K562 (cell line): ENCODE data around the gene NECAB2. TPM values are rescaled to one million over a fixed set of nuclear protein-coding genes. Genes with fewer than 3 reads are reported as not detected.
A peak's percentile ranks its signal among the peaks of the same experiment; 100 is the strongest.

ENCODE experiments used
- HNRNPLL ChIP-seq: fragments of 200-400 bp; formaldehyde crosslinking; IDR thresholded peaks from 2 replicates; pipeline ENCODE4 v1.6.1; 2017; ENCODE audit warnings: low read length, low read depth, mild to moderate bottlenecking; ENCODE audit not compliant: poor library complexity, severe bottlenecking
- ILF3 ChIP-seq: fragments of 450-650 bp; IDR thresholded peaks from 2 replicates; pipeline ENCODE4 v1.6.1; 2018; ENCODE audit warnings: antibody characterized with exemption, mild to moderate bottlenecking, moderate library complexity, borderline replicate concordance
- MEIS2 ChIP-seq: fragments of 450-650 bp; IDR thresholded peaks from 2 replicates; pipeline ENCODE4 v1.6.1; 2014; ENCODE audit warnings: mild to moderate bottlenecking; ENCODE audit not compliant: partially characterized antibody
- POLR2H ChIP-seq: IDR thresholded peaks from 2 replicates; pipeline ENCODE4 v1.6.1; 2016; ENCODE audit warnings: missing genetic modification characterization, low read depth, mild to moderate bottlenecking, control low read depth, missing compliant biosample characterization, moderate library complexity
- SMARCE1 ChIP-seq: fragments of 450-650 bp; IDR thresholded peaks from 2 replicates; pipeline ENCODE4 v1.7.1; 2016; ENCODE audit warnings: mild to moderate bottlenecking
- TOE1 ChIP-seq, 2 experiments: fragments of 450-650 bp in 1 of 2; sonication (generic) in 1 of 2; formaldehyde crosslinking in 1 of 2; IDR thresholded peaks; 2 replicates each; pipeline versions ENCODE4 v1.7.1 to v1.8.0; 2016 to 2022; ENCODE audit warnings: borderline replicate concordance in 2 of 2, mild to moderate bottlenecking in 2 of 2, antibody characterized with exemption in 1 of 2, inconsistent platforms in 1 of 2, low read depth in 1 of 2, missing genetic modification reagents in 1 of 2, moderate library complexity in 1 of 2
- ZC3H4 ChIP-seq: sonication (generic); formaldehyde crosslinking; IDR thresholded peaks from 2 replicates; pipeline ENCODE4 v1.9.0; 2021; ENCODE audit warnings: missing genetic modification reagents, borderline replicate concordance
- ZNF274 ChIP-seq: IDR thresholded peaks from 2 replicates; pipeline ENCODE4 v1.6.1; 2011; ENCODE audit warnings: low read depth, mild to moderate bottlenecking, low read length, moderate library complexity, borderline replicate concordance
- ZNF408 ChIP-seq: fragments of 250-450 bp; sonication (Bioruptor Pico); IDR thresholded peaks from 2 replicates; pipeline ENCODE4 v1.4.0; 2020; ENCODE audit warnings: low read depth, mild to moderate bottlenecking, moderate library complexity
- ZNF830 ChIP-seq: fragments of 250-450 bp; sonication (Bioruptor Pico); IDR thresholded peaks from 2 replicates; pipeline ENCODE4 v1.5.0; 2021; ENCODE audit warnings: mild to moderate bottlenecking
- polyA plus RNA-seq, 8 experiments: library from polyadenylated mRNA; depleted of rRNA in 4 of 8; stranded (reverse) in 5 of 8; unstranded in 3 of 8; fragments of >200 nt; fragmentation: Nextera tagmentation in 2 of 8; fragmentation: Illumina TruSeq in 1 of 8; extraction: Ambion mirVana in 2 of 8; extraction: Trizol in 1 of 8; gene quantifications; 2 replicates each; pipeline versions ENCODE4 v1.2.1 to v1.2.3, GENCODE V29; 2011 to 2014; ENCODE audit warnings: inconsistent platforms in 1 of 8, missing spikeins in 1 of 8
- total RNA-seq, 7 experiments: library from RNA; depleted of rRNA in 6 of 7; stranded (reverse); fragments of >200 nt in 6 of 7; fragmentation: Illumina TruSeq in 2 of 7; extraction: Trizol in 2 of 7; gene quantifications; 2 replicates each; pipeline versions ENCODE4 v1.2.1 to v1.2.3, GENCODE V29; 2011 to 2021; ENCODE audit warnings: low replicate concordance in 1 of 7
- TF ChIP-seq, protein P1 (sequence below): fragments of 250-450 bp; sonication (Bioruptor Pico); IDR thresholded peaks from 2 replicates; pipeline ENCODE4 v1.9.0; 2021; ENCODE audit warnings: mild to moderate bottlenecking, inconsistent platforms
- TF ChIP-seq, protein P2 (sequence below), 2 experiments: fragments of 450-650 bp; conservative IDR thresholded peaks; 2 replicates each; pipeline ENCODE4 v1.6.1; 2017; ENCODE audit warnings: mild to moderate bottlenecking in 2 of 2, moderate library complexity in 2 of 2
- TF ChIP-seq, protein P3 (sequence below): fragments of 250-450 bp; sonication (Bioruptor Pico); IDR thresholded peaks from 2 replicates; pipeline ENCODE4 v1.4.0; 2020; ENCODE audit warnings: borderline replicate concordance
- TF ChIP-seq, protein P4 (sequence below): sonication (generic); formaldehyde crosslinking; IDR thresholded peaks from 2 replicates; pipeline ENCODE4 v1.5.0; 2020; ENCODE audit warnings: missing genetic modification reagents
- TF ChIP-seq, protein P5 (sequence below): fragments of 250-450 bp; sonication (Bioruptor Pico); IDR thresholded peaks from 2 replicates; pipeline ENCODE4 v1.4.0; 2020; ENCODE audit warnings: mild to moderate bottlenecking, moderate library complexity

Gene NECAB2
- total and polyA plus RNA-seq, 9 of the 15 experiments (the other 6 are each of a cell fraction or from before 2014, with no cell fraction given), result 0.03 to 0.28 TPM; not detected in 7

DNA sequence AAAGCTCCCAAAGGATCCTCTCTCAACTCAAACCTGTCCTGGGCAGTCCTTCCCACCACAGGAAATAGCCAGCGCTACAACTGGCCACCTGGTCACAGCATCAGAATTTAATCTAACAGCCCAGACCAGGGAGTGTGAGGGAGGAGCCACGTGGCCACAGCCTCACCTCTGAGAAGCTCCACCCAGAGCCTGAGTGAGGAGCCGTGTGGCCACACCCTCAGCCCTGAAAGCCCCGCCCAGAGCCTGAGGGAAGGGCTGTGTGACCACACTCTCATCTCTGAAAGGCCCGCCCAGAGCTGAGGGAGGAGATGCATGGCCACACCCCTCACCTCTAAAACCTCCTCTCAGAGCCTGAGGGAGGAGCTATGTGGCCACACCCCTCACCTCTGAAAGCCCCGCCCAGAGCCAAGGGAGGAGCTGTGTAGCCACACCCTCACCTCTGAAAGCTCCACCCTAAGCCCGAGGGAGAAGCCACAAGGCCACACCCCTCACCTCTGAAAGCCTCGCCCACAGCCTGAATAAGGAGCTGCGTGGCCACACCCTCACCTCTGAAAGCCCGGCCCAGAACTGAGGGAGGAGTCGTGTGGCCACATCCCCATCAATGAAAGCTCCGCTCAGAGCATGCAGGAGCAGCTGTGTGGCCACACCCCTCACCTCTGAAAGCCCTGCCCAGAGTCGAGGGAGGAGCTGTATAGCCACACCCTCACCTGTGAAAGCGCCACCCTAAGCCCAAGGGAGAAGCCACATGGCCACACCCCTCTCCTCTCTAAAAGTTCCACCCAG, 45.9 kb downstream of the NECAB2 start (continued):
- TF ChIP-seq, protein P1, sequence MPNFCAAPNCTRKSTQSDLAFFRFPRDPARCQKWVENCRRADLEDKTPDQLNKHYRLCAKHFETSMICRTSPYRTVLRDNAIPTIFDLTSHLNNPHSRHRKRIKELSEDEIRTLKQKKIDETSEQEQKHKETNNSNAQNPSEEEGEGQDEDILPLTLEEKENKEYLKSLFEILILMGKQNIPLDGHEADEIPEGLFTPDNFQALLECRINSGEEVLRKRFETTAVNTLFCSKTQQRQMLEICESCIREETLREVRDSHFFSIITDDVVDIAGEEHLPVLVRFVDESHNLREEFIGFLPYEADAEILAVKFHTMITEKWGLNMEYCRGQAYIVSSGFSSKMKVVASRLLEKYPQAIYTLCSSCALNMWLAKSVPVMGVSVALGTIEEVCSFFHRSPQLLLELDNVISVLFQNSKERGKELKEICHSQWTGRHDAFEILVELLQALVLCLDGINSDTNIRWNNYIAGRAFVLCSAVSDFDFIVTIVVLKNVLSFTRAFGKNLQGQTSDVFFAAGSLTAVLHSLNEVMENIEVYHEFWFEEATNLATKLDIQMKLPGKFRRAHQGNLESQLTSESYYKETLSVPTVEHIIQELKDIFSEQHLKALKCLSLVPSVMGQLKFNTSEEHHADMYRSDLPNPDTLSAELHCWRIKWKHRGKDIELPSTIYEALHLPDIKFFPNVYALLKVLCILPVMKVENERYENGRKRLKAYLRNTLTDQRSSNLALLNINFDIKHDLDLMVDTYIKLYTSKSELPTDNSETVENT (CRISPR knock-in tag), result no peak
- TF ChIP-seq, protein P2, sequence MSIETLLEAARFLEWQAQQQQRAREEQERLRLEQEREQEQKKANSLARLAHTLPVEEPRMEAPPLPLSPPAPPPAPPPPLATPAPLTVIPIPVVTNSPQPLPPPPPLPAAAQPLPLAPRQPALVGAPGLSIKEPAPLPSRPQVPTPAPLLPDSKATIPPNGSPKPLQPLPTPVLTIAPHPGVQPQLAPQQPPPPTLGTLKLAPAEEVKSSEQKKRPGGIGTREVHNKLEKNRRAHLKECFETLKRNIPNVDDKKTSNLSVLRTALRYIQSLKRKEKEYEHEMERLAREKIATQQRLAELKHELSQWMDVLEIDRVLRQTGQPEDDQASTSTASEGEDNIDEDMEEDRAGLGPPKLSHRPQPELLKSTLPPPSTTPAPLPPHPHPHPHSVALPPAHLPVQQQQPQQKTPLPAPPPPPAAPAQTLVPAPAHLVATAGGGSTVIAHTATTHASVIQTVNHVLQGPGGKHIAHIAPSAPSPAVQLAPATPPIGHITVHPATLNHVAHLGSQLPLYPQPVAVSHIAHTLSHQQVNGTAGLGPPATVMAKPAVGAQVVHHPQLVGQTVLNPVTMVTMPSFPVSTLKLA (conservative IDR thresholded peaks at IDR 0.05), result peak; percentile 80 to 91
- TF ChIP-seq, protein P3, sequence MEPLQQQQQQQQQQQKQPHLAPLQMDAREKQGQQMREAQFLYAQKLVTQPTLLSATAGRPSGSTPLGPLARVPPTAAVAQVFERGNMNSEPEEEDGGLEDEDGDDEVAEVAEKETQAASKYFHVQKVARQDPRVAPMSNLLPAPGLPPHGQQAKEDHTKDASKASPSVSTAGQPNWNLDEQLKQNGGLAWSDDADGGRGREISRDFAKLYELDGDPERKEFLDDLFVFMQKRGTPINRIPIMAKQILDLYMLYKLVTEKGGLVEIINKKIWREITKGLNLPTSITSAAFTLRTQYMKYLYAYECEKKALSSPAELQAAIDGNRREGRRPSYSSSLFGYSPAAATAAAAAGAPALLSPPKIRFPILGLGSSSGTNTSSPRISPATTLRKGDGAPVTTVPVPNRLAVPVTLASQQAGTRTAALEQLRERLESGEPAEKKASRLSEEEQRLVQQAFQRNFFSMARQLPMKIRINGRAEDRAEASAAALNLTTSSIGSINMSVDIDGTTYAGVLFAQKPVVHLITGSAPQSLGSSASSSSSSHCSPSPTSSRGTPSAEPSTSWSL (CRISPR knock-in tag), result no peak
- peak; percentile 18 for TF ChIP-seq MEIS2
- TF ChIP-seq ILF3, result no peak
- TF ChIP-seq ZNF408, result no peak
- no peak for TF ChIP-seq HNRNPLL
- no peak for TF ChIP-seq ZNF830 (CRISPR knock-in tag)
- TF ChIP-seq, protein P4, sequence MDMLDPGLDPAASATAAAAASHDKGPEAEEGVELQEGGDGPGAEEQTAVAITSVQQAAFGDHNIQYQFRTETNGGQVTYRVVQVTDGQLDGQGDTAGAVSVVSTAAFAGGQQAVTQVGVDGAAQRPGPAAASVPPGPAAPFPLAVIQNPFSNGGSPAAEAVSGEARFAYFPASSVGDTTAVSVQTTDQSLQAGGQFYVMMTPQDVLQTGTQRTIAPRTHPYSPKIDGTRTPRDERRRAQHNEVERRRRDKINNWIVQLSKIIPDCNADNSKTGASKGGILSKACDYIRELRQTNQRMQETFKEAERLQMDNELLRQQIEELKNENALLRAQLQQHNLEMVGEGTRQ, result peak; percentile 89
- TF ChIP-seq ZC3H4 (CRISPR knock-in tag), result no peak
- TF ChIP-seq SMARCE1, result peak; percentile 51; the same call in 1 of the 2 replicates
- TF ChIP-seq ZNF274, result no peak
- TF ChIP-seq POLR2H (tag), result no peak
- no peak for TF ChIP-seq TOE1 (IDR thresholded peaks at IDR 0.05; ENCODE audit: borderline replicate concordance)
- TF ChIP-seq TOE1 (CRISPR knock-in tag; IDR thresholded peaks at IDR 0.05; ENCODE audit: borderline replicate concordance, low read depth), result no peak
- TF ChIP-seq, protein P5, sequence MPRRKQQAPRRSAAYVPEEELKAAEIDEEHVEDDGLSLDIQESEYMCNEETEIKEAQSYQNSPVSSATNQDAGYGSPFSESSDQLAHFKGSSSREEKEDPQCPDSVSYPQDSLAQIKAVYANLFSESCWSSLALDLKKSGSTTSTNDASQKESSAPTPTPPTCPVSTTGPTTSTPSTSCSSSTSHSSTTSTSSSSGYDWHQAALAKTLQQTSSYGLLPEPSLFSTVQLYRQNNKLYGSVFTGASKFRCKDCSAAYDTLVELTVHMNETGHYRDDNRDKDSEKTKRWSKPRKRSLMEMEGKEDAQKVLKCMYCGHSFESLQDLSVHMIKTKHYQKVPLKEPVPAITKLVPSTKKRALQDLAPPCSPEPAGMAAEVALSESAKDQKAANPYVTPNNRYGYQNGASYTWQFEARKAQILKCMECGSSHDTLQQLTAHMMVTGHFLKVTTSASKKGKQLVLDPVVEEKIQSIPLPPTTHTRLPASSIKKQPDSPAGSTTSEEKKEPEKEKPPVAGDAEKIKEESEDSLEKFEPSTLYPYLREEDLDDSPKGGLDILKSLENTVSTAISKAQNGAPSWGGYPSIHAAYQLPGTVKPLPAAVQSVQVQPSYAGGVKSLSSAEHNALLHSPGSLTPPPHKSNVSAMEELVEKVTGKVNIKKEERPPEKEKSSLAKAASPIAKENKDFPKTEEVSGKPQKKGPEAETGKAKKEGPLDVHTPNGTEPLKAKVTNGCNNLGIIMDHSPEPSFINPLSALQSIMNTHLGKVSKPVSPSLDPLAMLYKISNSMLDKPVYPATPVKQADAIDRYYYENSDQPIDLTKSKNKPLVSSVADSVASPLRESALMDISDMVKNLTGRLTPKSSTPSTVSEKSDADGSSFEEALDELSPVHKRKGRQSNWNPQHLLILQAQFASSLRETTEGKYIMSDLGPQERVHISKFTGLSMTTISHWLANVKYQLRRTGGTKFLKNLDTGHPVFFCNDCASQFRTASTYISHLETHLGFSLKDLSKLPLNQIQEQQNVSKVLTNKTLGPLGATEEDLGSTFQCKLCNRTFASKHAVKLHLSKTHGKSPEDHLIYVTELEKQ, result no peak
